Measurements from ENCODE around the gene HTR3E. TPM values are rescaled to one million over a fixed set of nuclear protein-coding genes. Genes with fewer than 3 reads are reported as not detected.

Gene HTR3E
- polyA plus RNA-seq, 1 donor from 2014 or later, result not detected

GRCh38 chr3:184078851-184079250, 18.0 kb upstream of the HTR3E start:
- Histone ChIP-seq H4K20me1 (ENCODE audit: insufficient read depth) (no peaks in the 10 kb centered on the region), H3K79me2 (replicated peaks; ENCODE audit: insufficient read depth, low read length) (no peaks in the 10 kb centered on the region), H3K27me3 (ENCODE audit: insufficient read depth, low read depth, low read length) (no peaks in the 10 kb centered on the region), H2AFZ (ENCODE audit: low read depth, low read length) (no peak overlapping the region), H3K4me2 (ENCODE audit: low read length) (no peak overlapping the region), H3K4me3 (ENCODE audit: low read length) (no peak overlapping the region), H3K9ac (ENCODE audit: low read length) (no peak overlapping the region), H3K9me3 (ENCODE audit: low read length) (no peaks in the 10 kb centered on the region), H3F3A (ENCODE audit: insufficient read depth, low read length, poor library complexity, severe bottlenecking) (no peaks in the 10 kb centered on the region), H3K27ac (ENCODE audit: low read length) (no peak overlapping the region), H3K36me3 (ENCODE audit: insufficient read depth, low read length) (no peaks in the 10 kb centered on the region), H3K9me2 (ENCODE audit: insufficient read depth, low read length) (no peaks in the 10 kb centered on the region)
- TF ChIP-seq SMC3 (conservative IDR thresholded peaks at IDR 0.05; ENCODE audit: poor library complexity) (no peak), EZH2 (IDR thresholded peaks at IDR 0.05; ENCODE audit: borderline replicate concordance, insufficient read depth, low read length, poor library complexity, severe bottlenecking) (no peak), POLR2AphosphoS5 (IDR thresholded peaks at IDR 0.05) (no peak), EP300 (conservative IDR thresholded peaks at IDR 0.05; ENCODE audit: poor library complexity, severe bottlenecking) (no peak), CTCF (IDR thresholded peaks at IDR 0.05; ENCODE audit: poor library complexity, severe bottlenecking) (no peak), RAD21 (conservative IDR thresholded peaks at IDR 0.05) (no peak), MXI1 (conservative IDR thresholded peaks at IDR 0.05; ENCODE audit: poor library complexity, severe bottlenecking) (no peak)

GRCh38 chr3:184081116-184081830, 15.6 kb upstream of the HTR3E start:
- H4K20me1 ChIP-seq (ENCODE audit: insufficient read depth), result no peaks in the 10 kb centered on the region
- H3K36me3 ChIP-seq (ENCODE audit: insufficient read depth, low read length), result no peaks in the 10 kb centered on the region
- H3K9ac ChIP-seq (ENCODE audit: low read length), result no peak overlapping the region
- H3K4me3 ChIP-seq (ENCODE audit: low read length), result no peak overlapping the region
- no peak overlapping the region for H2AFZ ChIP-seq (ENCODE audit: low read depth, low read length)
- no peaks in the 10 kb centered on the region for H3K9me2 ChIP-seq (ENCODE audit: insufficient read depth, low read length)
- H3K9me3 ChIP-seq (ENCODE audit: low read length), result no peaks in the 10 kb centered on the region
- no peak overlapping the region for H3K27ac ChIP-seq (ENCODE audit: low read length)
- H3K79me2 ChIP-seq (replicated peaks; ENCODE audit: insufficient read depth, low read length), result no peaks in the 10 kb centered on the region
- no peak overlapping the region for H3K4me2 ChIP-seq (ENCODE audit: low read length)
- no peaks in the 10 kb centered on the region for H3F3A ChIP-seq (ENCODE audit: insufficient read depth, low read length, poor library complexity, severe bottlenecking)
- no peaks in the 10 kb centered on the region for H3K27me3 ChIP-seq (ENCODE audit: insufficient read depth, low read depth, low read length)
- TF ChIP-seq EZH2 (IDR thresholded peaks at IDR 0.05; ENCODE audit: borderline replicate concordance, insufficient read depth, low read length, poor library complexity, severe bottlenecking), result no peak
- no peak for TF ChIP-seq CTCF (IDR thresholded peaks at IDR 0.05; ENCODE audit: poor library complexity, severe bottlenecking)
- TF ChIP-seq REST (IDR thresholded peaks at IDR 0.05; ENCODE audit: borderline replicate concordance), result no peak

Data from neural cell (in vitro differentiated cells).